ENCODE results near the gene LGALS12.

DNA sequence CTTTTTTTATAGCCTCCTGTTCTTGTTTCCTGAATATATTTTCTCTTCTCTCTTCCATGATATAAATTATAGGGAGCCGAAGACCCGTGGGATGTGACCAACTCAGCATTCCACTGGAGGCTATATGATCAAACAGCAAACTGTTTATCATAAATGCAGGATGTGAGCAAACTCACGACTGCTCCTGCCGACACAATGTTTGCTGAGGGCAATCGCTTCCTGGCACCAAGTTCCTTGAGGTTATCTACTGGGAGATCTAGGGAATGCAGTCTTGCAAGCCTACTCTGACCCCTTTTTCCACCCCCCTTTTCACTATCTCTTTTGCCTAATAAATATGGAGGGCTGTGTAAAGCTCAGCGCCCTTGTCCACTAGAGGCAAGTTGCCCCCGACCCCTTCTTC, 17.3 kb downstream of the LGALS12 start:
- TF ChIP-seq, protein P1, sequence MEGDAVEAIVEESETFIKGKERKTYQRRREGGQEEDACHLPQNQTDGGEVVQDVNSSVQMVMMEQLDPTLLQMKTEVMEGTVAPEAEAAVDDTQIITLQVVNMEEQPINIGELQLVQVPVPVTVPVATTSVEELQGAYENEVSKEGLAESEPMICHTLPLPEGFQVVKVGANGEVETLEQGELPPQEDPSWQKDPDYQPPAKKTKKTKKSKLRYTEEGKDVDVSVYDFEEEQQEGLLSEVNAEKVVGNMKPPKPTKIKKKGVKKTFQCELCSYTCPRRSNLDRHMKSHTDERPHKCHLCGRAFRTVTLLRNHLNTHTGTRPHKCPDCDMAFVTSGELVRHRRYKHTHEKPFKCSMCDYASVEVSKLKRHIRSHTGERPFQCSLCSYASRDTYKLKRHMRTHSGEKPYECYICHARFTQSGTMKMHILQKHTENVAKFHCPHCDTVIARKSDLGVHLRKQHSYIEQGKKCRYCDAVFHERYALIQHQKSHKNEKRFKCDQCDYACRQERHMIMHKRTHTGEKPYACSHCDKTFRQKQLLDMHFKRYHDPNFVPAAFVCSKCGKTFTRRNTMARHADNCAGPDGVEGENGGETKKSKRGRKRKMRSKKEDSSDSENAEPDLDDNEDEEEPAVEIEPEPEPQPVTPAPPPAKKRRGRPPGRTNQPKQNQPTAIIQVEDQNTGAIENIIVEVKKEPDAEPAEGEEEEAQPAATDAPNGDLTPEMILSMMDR (conservative IDR thresholded peaks at IDR 0.05 in 1 of 2, IDR thresholded peaks at IDR 0.05 in 1 of 2; ENCODE audit: extremely low read depth in 1 of 2, insufficient read depth in 1 of 2, low read depth in 1 of 2, low read length in 2 of 2): no peak
- no peak for TF ChIP-seq EZH2 (IDR thresholded peaks at IDR 0.05; ENCODE audit: borderline replicate concordance, low read length)

Data from mammary epithelial cell (primary cell).